ENCODE results near the gene TRAPPC6A. TPM values are rescaled to one million over a fixed set of nuclear protein-coding genes. Genes with fewer than 3 reads are reported as not detected.

Gene TRAPPC6A
- total and polyA plus RNA-seq, 9 of the 15 experiments (the other 6 are each of a cell fraction or from before 2014, with no cell fraction given): 0.82 to 23.6 (median 11.6) TPM

GRCh38 chr19:45125360-45125759, 52.7 kb downstream of the TRAPPC6A start:
- H3K9me1 ChIP-seq (ENCODE audit: control insufficient read depth, insufficient read depth, low read length): peaks cover 10% of the 10 kb centered on the region
- no TSS peak for BruUV-seq (replicated peaks)
- no peak for TF ChIP-seq TEAD2 (tag; IDR thresholded peaks at IDR 0.05)
- TF ChIP-seq FOXJ3 (CRISPR knock-in tag; IDR thresholded peaks at IDR 0.05): no peak
- TF ChIP-seq RBM25 (IDR thresholded peaks at IDR 0.05; ENCODE audit: low read depth, low read length, severe bottlenecking): no peak
- no peak for TF ChIP-seq CGGBP1 (CRISPR knock-in tag; IDR thresholded peaks at IDR 0.05)
- no peak overlapping the region for H3K27ac ChIP-seq (ENCODE audit: extremely low read depth, low read depth, low read length)
- ATAC-seq (no peak), FAIRE-seq (no peak), DNase-seq (ENCODE audit: extremely low read depth in 1 of 4, low spot score in 3 of 4) (no peak)
- peak overlapping the region in 1 of 2 experiments; percentile 33; a peak in 1 of 4 replicates for H3K9ac ChIP-seq (ENCODE audit: insufficient read depth in 1 of 2, low read depth in 2 of 2, low read length in 2 of 2)
- peaks cover 49% of the 10 kb centered on the region for H3K79me2 ChIP-seq (ENCODE audit: control insufficient read depth, insufficient read depth, low read length)
- H3K4me2 ChIP-seq (ENCODE audit: insufficient read depth, low read length): no peak overlapping the region
- H4K20me1 ChIP-seq (replicated peaks; ENCODE audit: control insufficient read depth, insufficient read depth, low read length): peaks cover 31% of the 10 kb centered on the region
- in situ Hi-C loops (cut with MboI) (no loop called here), intact Hi-C loops (cut with micrococcal nuclease) (no loop called here)
- H3K27me3 ChIP-seq (ENCODE audit: control insufficient read depth in 2 of 2, insufficient read depth in 2 of 2, low read length in 2 of 2): no peaks in the 10 kb centered on the region
- no peaks in the 10 kb centered on the region for H3K9me3 ChIP-seq (replicated peaks; ENCODE audit: control insufficient read depth, insufficient read depth, low read depth, low read length)
- ChIA-PET CTCF (ENCODE audit: low intra/inter-chr PET ratio) (no interaction called here), POLR2A (interaction anchor here (0.6 to 1.2 kb wide), 2 partner anchors 25 to 33 kb away, joined by 3 to 5 read pairs; partner anchors contain the start of gene PPP1R37)
- no peak overlapping the region for H2AFZ ChIP-seq (ENCODE audit: low read depth, low read length)
- WGBS (ENCODE audit: insufficient coverage, low coverage, missing lambda C conversion rate): 89% methylated on average over 9 of the region's 9 CpGs
- no peak overlapping the region for H3K4me3 ChIP-seq
- H3K4me1 ChIP-seq (replicated peaks in 1 of 2; ENCODE audit: control insufficient read depth in 2 of 2, insufficient read depth in 2 of 2, low read length in 2 of 2): peaks cover 10 to 24% of the 10 kb centered on the region in 2 experiments
- H3K36me3 ChIP-seq (ENCODE audit: control insufficient read depth, insufficient read depth, low read length): peaks cover 11% of the 10 kb centered on the region; the same call in 2 of the 3 replicates

GRCh38 chr19:45124021-45124420, 54.0 kb downstream of the TRAPPC6A start:
- peaks cover 49% of the 10 kb centered on the region for H3K79me2 ChIP-seq (ENCODE audit: control insufficient read depth, insufficient read depth, low read length)
- intact Hi-C loops (cut with micrococcal nuclease) (no loop called here), in situ Hi-C loops (cut with MboI) (no loop called here)
- no peak for TF ChIP-seq ETS1 (conservative IDR thresholded peaks at IDR 0.05; ENCODE audit: control insufficient read depth, low read depth, low read length)
- no peak for TF ChIP-seq ETV6 (IDR thresholded peaks at IDR 0.05; ENCODE audit: borderline replicate concordance in 1 of 2, low read depth in 2 of 2, low read length in 1 of 2)
- TF ChIP-seq ETV6 (CRISPR knock-in tag; IDR thresholded peaks at IDR 0.05; ENCODE audit: borderline replicate concordance): no peak
- no peak for TF ChIP-seq THRAP3 (IDR thresholded peaks at IDR 0.05; ENCODE audit: borderline replicate concordance)
- TF ChIP-seq ZFP36 (IDR thresholded peaks at IDR 0.05; ENCODE audit: low read depth, low read length, partially characterized antibody): peak; percentile 89
- TF ChIP-seq ZNF384 (IDR thresholded peaks at IDR 0.05; ENCODE audit: low read depth, low read length): no peak
- TF ChIP-seq ZC3H11A (IDR thresholded peaks at IDR 0.05; ENCODE audit: low read depth, low read length): no peak
- no peak for TF ChIP-seq CHD1 (IDR thresholded peaks at IDR 0.05; ENCODE audit: low read length)
- TF ChIP-seq, protein P1, sequence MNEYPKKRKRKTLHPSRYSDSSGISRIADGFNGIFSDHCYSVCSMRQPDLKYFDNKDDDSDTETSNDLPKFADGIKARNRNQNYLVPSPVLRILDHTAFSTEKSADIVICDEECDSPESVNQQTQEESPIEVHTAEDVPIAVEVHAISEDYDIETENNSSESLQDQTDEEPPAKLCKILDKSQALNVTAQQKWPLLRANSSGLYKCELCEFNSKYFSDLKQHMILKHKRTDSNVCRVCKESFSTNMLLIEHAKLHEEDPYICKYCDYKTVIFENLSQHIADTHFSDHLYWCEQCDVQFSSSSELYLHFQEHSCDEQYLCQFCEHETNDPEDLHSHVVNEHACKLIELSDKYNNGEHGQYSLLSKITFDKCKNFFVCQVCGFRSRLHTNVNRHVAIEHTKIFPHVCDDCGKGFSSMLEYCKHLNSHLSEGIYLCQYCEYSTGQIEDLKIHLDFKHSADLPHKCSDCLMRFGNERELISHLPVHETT (CRISPR knock-in tag; conservative IDR thresholded peaks at IDR 0.05 in 1 of 2, IDR thresholded peaks at IDR 0.05 in 1 of 2): no peak
- H3K4me3 ChIP-seq: no peak overlapping the region
- no peak overlapping the region for H3K4me2 ChIP-seq (ENCODE audit: insufficient read depth, low read length)
- H3K9me3 ChIP-seq (replicated peaks; ENCODE audit: control insufficient read depth, insufficient read depth, low read depth, low read length): no peaks in the 10 kb centered on the region
- no peak overlapping the region for H3K9ac ChIP-seq (ENCODE audit: insufficient read depth in 1 of 2, low read depth in 2 of 2, low read length in 2 of 2)
- peaks cover 15% of the 10 kb centered on the region; the same call in 2 of the 3 replicates for H3K36me3 ChIP-seq (ENCODE audit: control insufficient read depth, insufficient read depth, low read length)
- 64% methylated on average over 5 of the region's 6 CpGs for WGBS (ENCODE audit: insufficient coverage, low coverage, missing lambda C conversion rate)
- DNase-seq (ENCODE audit: extremely low read depth in 1 of 4, low spot score in 3 of 4) (no peak), FAIRE-seq (no peak), ATAC-seq (no peak)
- no peak overlapping the region for H2AFZ ChIP-seq (ENCODE audit: low read depth, low read length)
- H3K4me1 ChIP-seq (replicated peaks in 1 of 2; ENCODE audit: control insufficient read depth in 2 of 2, insufficient read depth in 2 of 2, low read length in 2 of 2): peaks cover 10 to 19% of the 10 kb centered on the region in 2 experiments
- peaks cover 8% of the 10 kb centered on the region for H3K9me1 ChIP-seq (ENCODE audit: control insufficient read depth, insufficient read depth, low read length)
- no peak overlapping the region for H3K27ac ChIP-seq (ENCODE audit: extremely low read depth, low read depth, low read length)
- ChIA-PET POLR2A (interaction anchor here (0.6 to 1.3 kb wide), 3 partner anchors 11 to 122 kb away, joined by 3 to 4 read pairs (median 4); no protein-coding TSS in a partner anchor), CTCF (ENCODE audit: low intra/inter-chr PET ratio) (no interaction called here)
- BruUV-seq (replicated peaks): no TSS peak
- H3K27me3 ChIP-seq (ENCODE audit: control insufficient read depth in 2 of 2, insufficient read depth in 2 of 2, low read length in 2 of 2): no peaks in the 10 kb centered on the region
- H4K20me1 ChIP-seq (replicated peaks; ENCODE audit: control insufficient read depth, insufficient read depth, low read length): peaks cover 35% of the 10 kb centered on the region

Measured in K562 (cell line).